IPS-NIHi11 (cell line): Measurements from ENCODE around the gene DSTYK.
A peak's percentile ranks its signal among the peaks of the same experiment; 100 is the strongest.
"Not testable (repeated sequence)": the region's sequence is repeated elsewhere in the genome, so short reads cannot be mapped to it uniquely, and the experiment has no call there.

Experiments
- DNase-seq: peaks from one replicate; pipeline ENCODE4 v3.0.0; 2012; ENCODE audit warnings: mixed read lengths, low spot score

Gene DSTYK

DNA sequence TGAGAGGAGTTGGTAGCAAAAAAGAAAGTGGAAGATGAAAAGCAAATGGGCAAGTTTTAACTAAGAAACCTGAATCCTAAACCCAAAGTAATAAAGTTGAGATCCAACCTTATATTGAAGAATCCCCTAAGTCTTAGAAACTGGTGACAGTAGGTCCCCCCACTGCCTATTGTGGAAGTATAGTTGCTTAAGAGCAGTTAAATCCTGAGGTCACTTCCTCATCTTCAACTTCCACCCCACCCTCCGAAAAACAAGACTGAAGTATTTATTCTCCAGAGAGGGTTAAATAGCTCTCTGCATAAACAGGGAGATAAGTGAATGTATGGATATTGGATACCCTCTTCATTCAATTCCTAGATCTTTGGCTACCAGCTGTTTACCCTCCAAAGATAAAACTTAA lies 3.3 kb upstream of the DSTYK start:
- no peak for DNase-seq

DNA sequence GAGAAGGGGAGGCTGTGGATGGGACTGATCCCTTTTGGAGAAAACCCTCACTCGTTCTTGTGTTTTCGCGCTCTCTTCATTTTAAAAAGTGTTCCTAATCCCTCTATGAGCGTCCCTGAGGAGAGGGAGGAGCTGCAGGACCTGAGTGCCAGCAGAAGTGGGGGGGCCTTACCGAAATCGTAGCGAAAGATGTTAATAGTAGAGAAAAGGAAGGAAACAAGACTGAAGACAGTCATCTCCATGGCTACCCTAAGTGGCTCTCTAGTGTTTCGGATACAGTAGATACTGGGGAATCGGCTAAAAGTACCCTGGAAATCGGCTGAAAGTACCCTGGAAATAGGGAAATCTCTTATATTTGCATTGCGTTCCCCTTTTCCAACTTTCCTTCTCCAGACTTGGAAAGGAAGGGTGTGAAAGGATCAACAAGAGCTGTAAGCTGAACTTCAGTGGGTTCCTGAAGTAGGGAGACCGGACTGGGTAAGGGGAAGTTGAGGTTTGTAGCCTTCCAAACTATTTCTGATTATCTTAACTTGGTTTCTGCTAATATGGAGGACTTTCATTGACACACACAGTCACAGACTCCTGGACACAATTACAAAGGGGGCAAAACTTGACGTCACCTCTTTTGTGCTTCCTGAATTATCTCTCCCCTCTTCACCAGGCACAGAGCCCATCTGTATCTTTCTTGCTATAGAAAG lies 486 bp upstream of the DSTYK start:
- no peak for DNase-seq

GRCh38 chr1:205210756-205211168 lies 740 bp downstream of the DSTYK start:
- DNase-seq = no peak

- no peak for DNase-seq
Observed at GRCh38 chr1:205208811-205209210, 2.7 kb downstream of the DSTYK start.

GRCh38 chr1:205205055-205205454 lies 6.4 kb downstream of the DSTYK start:
- DNase-seq = no peak

GRCh38 chr1:205204552-205204951 lies 7.0 kb downstream of the DSTYK start:
- no peak for DNase-seq

DNA sequence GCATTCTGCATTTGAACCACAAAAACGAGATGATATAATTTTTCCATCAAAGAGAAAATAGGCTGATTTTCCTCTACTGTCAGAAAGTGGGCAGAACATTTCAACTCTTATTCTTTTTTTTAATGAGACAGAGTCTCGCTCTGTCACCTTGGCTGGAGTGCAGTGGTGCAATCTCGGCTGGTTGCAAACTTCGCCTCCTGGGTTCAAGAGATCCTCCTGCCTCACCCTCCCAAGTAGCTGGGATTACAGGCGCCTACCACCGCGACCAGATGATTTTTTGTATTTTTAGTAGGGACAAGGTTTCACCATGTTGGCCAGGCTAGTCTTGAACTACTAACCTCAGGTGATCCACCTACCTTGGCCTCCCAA lies 11.6 kb downstream of the DSTYK start:
- no peak for DNase-seq

GRCh38 chr1:205199090-205199930 lies 12.2 kb downstream of the DSTYK start:
- no peak for DNase-seq

GRCh38 chr1:205192287-205192686 lies 19.2 kb downstream of the DSTYK start:
- no peak for DNase-seq

DNA sequence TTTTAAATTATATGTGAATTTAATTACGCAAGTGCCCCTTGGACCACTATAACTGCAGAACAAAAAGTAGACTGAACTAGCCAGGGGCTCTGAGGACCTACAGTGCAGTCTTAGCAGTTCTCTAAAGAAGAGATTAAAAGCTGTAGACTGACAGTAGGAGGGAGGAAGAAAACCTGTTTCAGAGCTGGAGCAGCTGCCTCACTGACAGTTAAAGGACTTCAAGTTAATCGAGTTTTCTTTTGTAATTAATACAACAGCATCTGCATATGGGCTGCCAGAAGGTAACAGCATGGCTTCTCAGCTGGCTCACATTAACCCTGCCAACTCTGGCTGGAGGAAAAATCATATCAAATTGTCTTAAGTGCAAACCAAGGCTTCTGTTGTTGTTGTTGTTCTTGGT lies 19.9 kb downstream of the DSTYK start:
- peak; percentile 33 for DNase-seq

- DNase-seq = no peak
Observed at GRCh38 chr1:205190845-205191577, 20.5 kb downstream of the DSTYK start.

- DNase-seq = no peak
Observed at GRCh38 chr1:205189131-205189530, 22.4 kb downstream of the DSTYK start.

- no peak for DNase-seq
Observed at GRCh38 chr1:205188596-205188995, 22.9 kb downstream of the DSTYK start.

DNA sequence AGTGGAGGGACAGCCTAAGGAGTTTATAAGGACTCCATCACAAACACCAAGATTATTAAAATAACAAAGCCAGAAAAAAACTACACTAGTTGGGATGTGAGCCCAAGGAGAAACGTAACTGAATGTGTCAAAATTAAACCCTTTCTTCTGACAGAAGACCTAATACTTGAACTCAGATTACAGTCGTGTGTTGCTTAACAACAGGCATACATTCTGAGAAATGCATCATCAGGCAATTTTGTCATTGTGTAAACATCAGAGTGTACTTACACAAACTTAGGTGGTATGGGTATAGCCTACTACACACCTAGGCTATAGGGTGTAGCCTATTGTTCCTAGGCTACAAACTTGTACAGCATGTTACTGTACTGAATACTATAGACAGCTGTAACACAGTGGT lies 23.4 kb downstream of the DSTYK start:
- DNase-seq = no peak

- DNase-seq = no peak
Observed at GRCh38 chr1:205187420-205187819, 24.1 kb downstream of the DSTYK start.

- DNase-seq = no peak
Observed at GRCh38 chr1:205186191-205186590, 25.3 kb downstream of the DSTYK start.

DNA sequence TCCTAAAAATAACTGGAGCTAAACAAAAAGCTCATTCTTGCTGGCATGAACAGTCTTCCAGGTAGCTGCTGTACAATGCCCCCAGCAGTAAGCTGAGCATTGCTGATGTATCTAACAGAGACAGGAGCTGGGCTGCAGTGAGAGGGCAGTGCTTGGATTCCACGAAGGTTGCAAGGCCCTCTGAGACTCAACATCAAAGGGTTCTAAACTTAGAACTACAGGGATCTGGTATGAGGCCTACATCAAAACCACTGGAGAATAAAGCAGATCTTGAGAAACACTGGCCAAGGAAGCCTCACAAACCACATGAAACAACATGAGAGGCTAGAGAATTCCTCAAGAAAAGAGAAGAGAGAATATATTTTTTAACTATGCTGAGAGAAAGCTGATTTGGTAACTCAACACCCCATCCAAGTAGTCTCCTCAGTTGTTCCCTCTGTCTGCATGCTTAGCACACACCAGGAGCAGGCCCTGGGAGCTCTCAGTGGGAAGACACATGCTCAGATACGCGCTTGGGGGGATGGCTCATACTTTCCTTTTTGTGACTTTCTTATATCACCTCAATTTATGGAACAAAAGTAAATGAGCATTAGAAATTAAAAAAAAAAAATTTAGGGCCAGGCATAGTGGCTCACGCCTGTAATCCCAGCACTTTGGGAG lies 27.7 kb downstream of the DSTYK start:
- no peak for DNase-seq

DNA sequence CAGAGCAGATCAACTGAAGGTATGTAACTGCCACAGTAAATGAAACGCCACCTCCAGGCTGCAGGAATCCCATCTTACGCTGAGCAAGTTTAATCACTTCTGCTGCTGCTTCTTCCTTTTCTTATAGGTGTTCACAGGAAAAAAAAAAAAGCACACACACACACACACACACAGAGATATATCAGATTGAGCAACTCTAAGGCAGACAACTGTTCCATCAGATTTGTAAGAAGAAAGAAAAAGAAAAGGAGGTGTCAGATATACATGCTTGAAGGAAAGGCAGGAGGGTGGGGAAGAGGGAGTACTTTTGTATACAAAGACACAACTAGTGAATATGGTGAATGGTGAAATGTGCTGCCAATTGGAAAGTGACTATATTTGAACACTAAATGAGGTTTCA lies 28.6 kb downstream of the DSTYK start:
- DNase-seq = no peak

GRCh38 chr1:205180331-205180730 lies 31.2 kb downstream of the DSTYK start:
- not testable (repeated sequence) for DNase-seq

DNA sequence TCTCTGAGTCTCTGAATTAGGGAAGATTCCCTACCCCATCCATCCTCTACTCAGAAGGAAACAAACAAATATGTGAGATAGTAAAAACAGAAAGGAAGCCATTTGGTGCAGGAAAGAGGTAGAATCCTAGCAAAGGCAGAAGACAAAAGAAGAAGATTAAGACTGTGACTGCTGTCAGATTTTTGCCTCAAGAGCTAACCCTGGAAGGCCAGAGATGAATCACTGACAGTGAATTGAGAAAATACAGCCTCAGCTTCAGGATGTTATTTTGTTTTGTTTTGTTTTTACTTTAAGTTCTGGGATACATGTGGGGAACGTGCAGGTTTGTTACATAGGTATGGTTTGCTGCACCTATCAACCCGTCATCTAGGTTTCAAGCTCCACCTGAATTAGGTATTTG lies 31.7 kb downstream of the DSTYK start:
- no peak for DNase-seq

- DNase-seq = no peak
Observed at GRCh38 chr1:205172729-205173366, 38.7 kb downstream of the DSTYK start.

GRCh38 chr1:205171369-205171768 lies 40.1 kb downstream of the DSTYK start:
- DNase-seq = no peak
